Measurements from ENCODE around the gene LIN54.

- TF ChIP-seq CTCF (IDR thresholded peaks at IDR 0.05; ENCODE audit: low read depth, low read length, missing input control) = no peak
- no peak for TF ChIP-seq YY1 (IDR thresholded peaks at IDR 0.05)
- TF ChIP-seq HNF4G (IDR thresholded peaks at IDR 0.05) = no peak
- TF ChIP-seq EGR1 (IDR thresholded peaks at IDR 0.05; ENCODE audit: low read depth in 2 of 2) = no peak
- TF ChIP-seq, protein P1, sequence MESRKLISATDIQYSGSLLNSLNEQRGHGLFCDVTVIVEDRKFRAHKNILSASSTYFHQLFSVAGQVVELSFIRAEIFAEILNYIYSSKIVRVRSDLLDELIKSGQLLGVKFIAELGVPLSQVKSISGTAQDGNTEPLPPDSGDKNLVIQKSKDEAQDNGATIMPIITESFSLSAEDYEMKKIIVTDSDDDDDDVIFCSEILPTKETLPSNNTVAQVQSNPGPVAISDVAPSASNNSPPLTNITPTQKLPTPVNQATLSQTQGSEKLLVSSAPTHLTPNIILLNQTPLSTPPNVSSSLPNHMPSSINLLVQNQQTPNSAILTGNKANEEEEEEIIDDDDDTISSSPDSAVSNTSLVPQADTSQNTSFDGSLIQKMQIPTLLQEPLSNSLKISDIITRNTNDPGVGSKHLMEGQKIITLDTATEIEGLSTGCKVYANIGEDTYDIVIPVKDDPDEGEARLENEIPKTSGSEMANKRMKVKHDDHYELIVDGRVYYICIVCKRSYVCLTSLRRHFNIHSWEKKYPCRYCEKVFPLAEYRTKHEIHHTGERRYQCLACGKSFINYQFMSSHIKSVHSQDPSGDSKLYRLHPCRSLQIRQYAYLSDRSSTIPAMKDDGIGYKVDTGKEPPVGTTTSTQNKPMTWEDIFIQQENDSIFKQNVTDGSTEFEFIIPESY (IDR thresholded peaks at IDR 0.05) = no peak
- no peak for TF ChIP-seq REST (IDR thresholded peaks at IDR 0.05)
- TF ChIP-seq ATF3 (IDR thresholded peaks at IDR 0.05) = no peak
- TF ChIP-seq SP1 (IDR thresholded peaks at IDR 0.05) = no peak
- no peak for TF ChIP-seq JUND (IDR thresholded peaks at IDR 0.05)
- TF ChIP-seq RAD21 (IDR thresholded peaks at IDR 0.05) = no peak
These were observed 104.2 kb downstream of the LIN54 start for GRCh38 chr4:82906469-82906868.
